HG03469 (cell line): ENCODE measurements around the gene DCTN3.
A peak's percentile ranks its signal among the peaks of the same experiment; 100 is the strongest.
"Not testable (repeated sequence)": the region's sequence is repeated elsewhere in the genome, so short reads cannot be mapped to it uniquely, and the experiment has no call there.

Experiments
- ATAC-seq: cut with Tn5 transposase; IDR thresholded peaks from one replicate; pipeline ENCODE4 v1.9.1; 2021; ENCODE audit warnings: mild to moderate bottlenecking, moderate library complexity, moderate number of reproducible peaks; ENCODE audit not compliant: unreplicated experiment

DCTN3 gene

GRCh38 chr9:34647651-34648050 lies 27.4 kb upstream of the DCTN3 start:
- ATAC-seq, result no peak

DNA sequence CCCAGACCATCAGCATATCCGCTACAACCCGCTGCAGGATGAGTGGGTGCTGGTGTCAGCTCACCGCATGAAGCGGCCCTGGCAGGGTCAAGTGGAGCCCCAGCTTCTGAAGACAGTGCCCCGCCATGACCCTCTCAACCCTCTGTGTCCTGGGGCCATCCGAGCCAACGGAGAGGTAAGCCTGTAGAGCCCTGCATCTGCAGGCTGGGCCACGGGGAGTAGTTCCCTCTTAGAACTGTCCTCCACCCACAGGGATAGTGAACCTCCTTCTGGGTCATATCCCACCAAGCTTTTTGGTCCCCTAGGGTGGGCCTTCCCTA lies 26.7 kb upstream of the DCTN3 start:
- ATAC-seq, result peak; percentile 18

- peak; percentile 70 for ATAC-seq
Observed at GRCh38 chr9:34646211-34647083, 26.2 kb upstream of the DCTN3 start, which contains the start of gene GALT. Gene GALT, plus strand, starts transcription at chr9:34646675. Its CDS starts 30 bp downstream, at chr9:34646705.

GRCh38 chr9:34644766-34645314 lies 24.5 kb upstream of the DCTN3 start:
- ATAC-seq, result no peak

DNA sequence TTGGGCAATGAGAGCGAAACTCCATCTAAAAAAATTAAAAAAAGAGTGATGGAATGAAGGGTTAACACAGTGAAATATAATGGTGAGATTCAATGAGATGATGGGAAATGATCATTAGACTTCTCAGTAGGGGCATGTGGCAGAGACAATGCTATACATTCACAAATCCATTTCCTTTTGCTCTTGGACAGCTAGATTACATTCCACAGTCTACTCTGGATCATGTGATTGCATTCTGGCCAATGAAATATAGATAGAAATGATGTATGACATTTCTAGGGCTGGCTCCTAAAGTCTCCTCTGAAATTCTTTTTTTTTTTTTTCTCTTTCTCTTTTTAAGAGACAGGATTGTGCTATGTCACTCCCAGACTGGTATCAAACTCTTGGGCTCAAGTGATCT lies 22.4 kb upstream of the DCTN3 start:
- no peak for ATAC-seq

DNA sequence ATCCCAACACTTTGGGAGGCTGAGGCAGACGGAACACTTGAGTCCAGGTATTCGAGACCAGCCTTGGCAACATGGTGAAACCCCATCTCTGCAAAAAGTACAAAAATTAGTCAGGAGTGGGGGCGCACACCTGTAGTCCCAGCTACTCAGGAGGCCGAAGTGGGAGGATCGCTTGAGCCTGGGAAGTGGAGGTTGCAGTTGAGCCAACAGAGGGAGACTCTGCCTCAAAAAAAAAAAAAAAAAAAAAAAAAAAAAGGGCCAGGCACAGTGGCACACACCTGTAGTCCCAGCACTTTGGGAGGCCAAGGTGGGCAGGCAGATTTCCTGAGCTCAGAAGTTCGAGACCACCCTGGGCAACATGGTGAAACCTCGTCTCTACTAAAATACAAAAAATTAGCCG lies 19.0 kb upstream of the DCTN3 start:
- not testable (repeated sequence) for ATAC-seq

DNA sequence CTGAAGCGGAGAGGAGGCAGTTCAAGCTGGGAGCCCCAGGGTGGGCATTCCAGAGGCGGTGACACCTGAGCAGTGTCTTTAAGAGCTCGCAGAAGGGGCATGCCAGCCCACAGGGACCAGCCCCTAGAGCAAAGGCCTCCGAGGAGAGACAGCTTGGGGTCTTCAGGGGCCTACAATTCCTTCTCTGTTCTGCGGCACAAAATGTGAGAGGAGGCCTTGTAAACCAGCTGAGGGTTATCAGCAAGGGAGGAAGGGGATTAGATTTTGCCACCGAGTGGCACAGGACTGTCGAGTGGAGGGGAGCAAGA lies 17.8 kb upstream of the DCTN3 start:
- ATAC-seq, result no peak

DNA sequence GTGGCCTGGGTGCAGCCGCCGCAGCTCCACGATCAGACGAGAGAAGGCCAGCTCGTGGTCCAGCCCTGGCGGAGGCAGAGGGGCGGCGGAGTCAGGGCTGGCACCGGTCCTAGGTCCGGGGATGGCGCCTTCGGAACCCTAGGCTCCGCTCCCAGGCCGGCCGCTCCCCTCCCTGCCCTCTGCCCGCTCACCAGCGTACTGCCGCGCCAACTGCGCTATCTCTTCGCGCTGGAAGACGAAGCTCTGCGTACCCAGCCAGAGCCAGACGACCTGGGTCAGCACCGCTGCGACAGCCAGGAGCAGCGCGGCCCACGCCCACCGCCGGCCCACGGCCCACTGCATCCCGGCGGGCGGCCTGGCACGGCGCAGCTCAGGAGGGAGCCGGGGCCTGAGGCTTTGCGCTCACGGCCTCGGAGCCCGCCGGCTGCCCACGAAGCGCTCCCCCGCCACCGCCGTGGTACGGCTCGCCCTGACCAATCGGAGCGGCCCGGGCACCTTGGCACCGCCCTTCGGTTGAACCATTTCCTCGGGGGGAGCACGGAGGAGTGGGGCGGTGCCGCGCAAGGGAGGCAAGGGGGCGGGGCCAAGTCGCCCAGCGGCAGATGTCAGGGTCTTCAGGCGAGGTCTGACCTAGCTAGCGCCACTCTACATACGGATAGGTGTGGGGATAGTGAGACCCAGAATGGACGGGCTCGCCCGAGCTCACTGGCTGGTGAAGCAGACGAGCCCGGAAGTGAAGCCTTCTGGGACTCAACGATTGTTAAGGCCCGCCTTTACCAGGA lies 17.3 kb upstream of the DCTN3 start, which contains the start of gene SIGMAR1:
Gene SIGMAR1, minus strand, starts transcription at position 432 of the 782 bp plus-strand sequence. Its CDS starts 90 bp downstream, at position 342.
- ATAC-seq, result peak; percentile 58

GRCh38 chr9:34636791-34637355 lies 16.6 kb upstream of the DCTN3 start:
- peak; percentile 8 for ATAC-seq

GRCh38 chr9:34635556-34635955 lies 15.3 kb upstream of the DCTN3 start:
- no peak for ATAC-seq

- ATAC-seq, result no peak
Observed at GRCh38 chr9:34634551-34635248, 14.4 kb upstream of the DCTN3 start.

DNA sequence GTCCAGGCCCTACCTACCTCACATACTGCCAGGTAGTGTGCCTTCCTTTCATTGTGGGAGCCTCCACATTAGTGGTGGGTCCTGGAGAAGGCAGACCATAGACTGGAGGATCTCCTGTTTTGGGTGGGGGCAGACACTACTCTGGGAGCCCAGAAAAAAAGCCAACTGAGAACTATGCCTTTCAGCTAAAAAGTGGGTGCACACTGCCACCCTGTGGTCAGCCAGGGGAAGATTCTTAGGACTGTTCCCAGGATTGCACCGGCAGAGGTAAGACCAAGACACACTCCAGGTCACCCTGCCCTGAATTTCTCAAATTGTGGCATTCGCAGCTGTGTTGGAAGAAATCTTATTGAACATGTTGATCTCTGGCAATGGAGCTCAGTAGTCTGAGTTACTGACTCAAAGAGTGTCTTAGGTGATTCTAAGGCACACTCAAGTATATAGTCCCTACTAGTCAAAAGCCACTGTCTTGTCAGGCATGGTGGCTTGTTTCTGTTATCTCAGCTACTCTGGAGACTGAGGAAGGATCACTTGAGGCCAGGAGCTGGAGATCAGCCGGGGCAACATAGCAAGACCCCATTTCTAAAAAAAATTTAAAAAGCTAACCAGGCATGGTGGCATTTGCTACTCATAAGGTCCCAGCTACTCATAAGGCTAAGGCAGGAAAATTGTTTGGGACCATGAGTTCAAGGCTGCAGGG lies 13.7 kb upstream of the DCTN3 start:
- no peak for ATAC-seq

- no peak for ATAC-seq
Observed at GRCh38 chr9:34633166-34633565, 12.9 kb upstream of the DCTN3 start.

DNA sequence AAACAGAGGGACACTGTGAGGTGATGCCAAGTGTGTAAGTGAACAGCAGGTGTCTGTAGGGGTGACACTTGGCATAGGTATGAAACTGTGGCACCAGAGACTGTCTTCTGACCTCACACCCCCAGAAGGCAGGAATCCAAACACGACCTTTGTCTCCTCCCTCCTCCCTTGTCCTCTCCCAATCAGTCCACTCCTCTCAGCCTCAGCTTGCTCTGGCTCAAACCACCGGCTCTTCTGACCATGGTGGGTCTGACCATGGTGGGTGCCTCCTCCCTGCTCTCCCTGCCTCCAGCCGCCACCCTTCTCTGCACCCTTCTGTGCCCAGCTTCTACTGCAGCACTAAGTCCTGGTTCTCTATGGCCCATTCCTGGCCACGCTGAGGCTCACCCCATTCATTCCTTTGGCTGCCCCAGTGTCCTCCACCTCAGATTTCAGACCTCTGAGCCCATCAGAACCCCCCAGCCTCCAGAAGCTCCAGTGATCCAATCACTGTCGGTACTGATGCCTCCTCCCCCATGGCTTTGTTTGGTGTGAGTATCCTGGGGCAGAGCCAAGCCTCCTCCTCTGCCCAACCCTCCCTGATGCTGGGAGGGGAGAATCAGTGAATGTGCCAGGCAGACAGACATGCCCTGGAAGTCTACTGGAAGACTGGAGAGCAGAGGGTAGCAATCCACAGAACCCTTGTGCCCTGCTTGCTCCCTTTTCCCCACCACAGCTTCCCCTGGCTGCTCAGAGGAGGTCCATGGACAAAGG lies 10.3 kb upstream of the DCTN3 start:
- no peak for ATAC-seq

DNA sequence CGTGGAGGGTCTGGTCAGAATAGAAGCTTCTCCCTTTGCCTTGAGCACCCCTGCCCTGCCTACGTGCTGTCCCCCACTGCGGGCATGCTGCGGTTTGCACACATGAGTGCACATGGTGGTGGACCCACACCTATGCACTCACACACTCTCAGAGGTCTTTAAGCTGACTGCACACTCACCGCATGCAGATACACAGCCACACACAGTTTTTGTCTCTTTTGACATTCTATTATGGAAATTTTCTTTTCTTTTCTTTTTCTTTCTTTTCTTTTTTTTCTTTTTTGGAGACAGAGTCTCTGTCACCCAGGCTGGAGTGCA lies 9.2 kb upstream of the DCTN3 start:
- no peak for ATAC-seq

- no peak for ATAC-seq
Observed at GRCh38 chr9:34628656-34629490, 8.6 kb upstream of the DCTN3 start, which contains the start of gene ARID3C. Gene ARID3C, minus strand, starts transcription at chr9:34629066. Its CDS starts 1,052 bp downstream, at chr9:34628014.

DNA sequence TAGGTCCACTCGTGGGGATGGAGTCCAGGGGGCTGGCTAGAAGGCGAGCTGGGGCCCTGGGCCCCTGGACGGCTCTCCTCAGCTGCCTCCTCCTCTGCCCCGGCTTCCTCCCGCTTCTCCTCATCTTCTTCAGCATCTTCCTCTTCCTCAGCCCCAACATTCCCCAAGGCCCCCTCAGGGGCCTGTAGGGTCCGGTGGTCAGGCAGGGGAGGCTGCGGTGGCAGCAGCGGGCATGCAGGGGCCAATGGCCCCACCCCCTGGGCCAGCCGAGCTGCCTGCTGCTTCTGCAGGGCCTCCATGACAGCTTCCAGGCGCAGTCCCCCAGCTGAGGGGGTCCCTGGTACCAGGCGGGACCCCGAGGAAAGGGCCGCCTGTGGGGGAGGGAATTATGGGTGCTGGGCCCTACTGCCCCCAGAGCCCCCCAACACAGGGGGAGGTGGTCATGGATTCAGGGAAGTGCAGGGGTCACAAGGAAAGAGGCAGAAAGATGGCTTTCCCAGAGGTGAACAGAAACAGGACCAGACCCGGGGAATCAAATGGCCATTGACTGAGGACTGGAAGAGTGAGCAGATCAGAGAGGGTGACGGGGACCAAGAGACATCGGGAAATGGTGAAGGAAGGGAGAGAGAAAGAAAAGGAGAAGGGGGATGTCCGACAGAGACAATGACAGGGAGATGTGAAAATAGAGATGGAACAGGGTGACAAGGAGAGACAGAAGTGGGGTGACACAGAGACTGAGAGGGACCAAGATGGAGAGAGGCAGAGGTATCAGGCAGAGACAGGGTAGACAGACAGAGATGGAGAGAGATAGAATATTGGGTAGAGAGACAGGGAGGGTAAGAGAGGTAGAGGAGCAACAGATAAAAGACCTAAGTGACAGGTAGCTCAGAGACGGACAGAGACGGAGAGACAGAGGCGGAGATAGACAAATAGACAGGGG lies 7.7 kb upstream of the DCTN3 start:
- no peak for ATAC-seq

GRCh38 chr9:34625186-34625486 lies 4.8 kb upstream of the DCTN3 start:
- no peak for ATAC-seq
